Fibroblast of lung (primary cell): ENCODE results near the gene TREML4. TPM values are rescaled to one million over a fixed set of nuclear protein-coding genes. Genes with fewer than 3 reads are reported as not detected.
A peak's percentile ranks its signal among the peaks of the same experiment; 100 is the strongest.

Experiments
- DNase-seq, 2 donors: peaks; one replicate each; pipeline versions ENCODE4 v3.0.0 to v3.0.0-alpha.2; 2010; ENCODE audit warnings: low read depth in 2 of 2
- H2AFZ ChIP-seq: 2 replicates; pipeline ENCODE4 v1.5.1; 2012; ENCODE audit warnings: low read length, control low read depth, inconsistent platforms
- H3K27ac ChIP-seq: 2 replicates; pipeline ENCODE4 v1.5.1; 2011; ENCODE audit warnings: low read length, control low read depth; ENCODE audit not compliant: insufficient read depth
- H3K27me3 ChIP-seq: 2 replicates; pipeline ENCODE4 v1.5.1; 2011; ENCODE audit warnings: mild to moderate bottlenecking, low read length; ENCODE audit not compliant: control insufficient read depth, insufficient read depth
- H3K36me3 ChIP-seq: 2 replicates; pipeline ENCODE4 v1.5.1; 2011; ENCODE audit warnings: low read length; ENCODE audit not compliant: control insufficient read depth, insufficient read depth
- H3K4me1 ChIP-seq: 2 replicates; pipeline ENCODE4 v1.5.1; 2011; ENCODE audit warnings: low read length; ENCODE audit not compliant: control insufficient read depth, insufficient read depth; ENCODE audit errors: extremely low read depth
- H3K4me2 ChIP-seq: 2 replicates; pipeline ENCODE4 v1.5.1; 2011; ENCODE audit warnings: low read length, control low read depth; ENCODE audit not compliant: insufficient read depth; ENCODE audit errors: extremely low read depth
- H3K4me3 ChIP-seq, 4 experiments: fragments of 200-600 bp in 1 of 4; sonication (generic) in 1 of 4; replicated peaks in 1 of 4; 2 replicates each; pipeline ENCODE4 v1.5.1; 2011 to 2016; ENCODE audit warnings: low read length in 4 of 4, low read depth in 3 of 4, mild to moderate bottlenecking in 3 of 4, control low read depth in 2 of 4, inconsistent platforms in 1 of 4, mixed read lengths in 1 of 4; ENCODE audit not compliant: insufficient read depth in 1 of 4; ENCODE audit errors: control extremely low read depth in 1 of 4
- H3K79me2 ChIP-seq: 2 replicates; pipeline ENCODE4 v1.5.1; 2012; ENCODE audit warnings: mild to moderate bottlenecking, low read length, inconsistent platforms; ENCODE audit not compliant: control insufficient read depth, insufficient read depth
- H3K9ac ChIP-seq: 2 replicates; pipeline ENCODE4 v1.5.1; 2011; ENCODE audit warnings: mild to moderate bottlenecking, low read length, control low read depth; ENCODE audit not compliant: insufficient read depth
- H3K9me3 ChIP-seq: 2 replicates; pipeline ENCODE4 v1.5.1; 2012; ENCODE audit warnings: low read depth, low read length; ENCODE audit not compliant: control insufficient read depth, insufficient read depth
- H4K20me1 ChIP-seq: 2 replicates; pipeline ENCODE4 v1.5.1; 2011; ENCODE audit warnings: low read length; ENCODE audit not compliant: control insufficient read depth, insufficient read depth; ENCODE audit errors: extremely low read depth
- EZH2 ChIP-seq: IDR thresholded peaks from 2 replicates; pipeline ENCODE4 v1.5.1; 2012; ENCODE audit warnings: low read length, control low read depth, mild to moderate bottlenecking; ENCODE audit errors: missing control alignments
- polyA plus RNA-seq, 2 donors: library from polyadenylated mRNA; depleted of rRNA in 1 of 2; stranded (reverse) in 1 of 2; unstranded in 1 of 2; fragments of >200 nt; gene quantifications; 2 replicates each; pipeline ENCODE4 v1.2.1, GENCODE V29; 2011 to 2012; ENCODE audit warnings: missing spikeins in 1 of 2
- total RNA-seq: library from RNA; depleted of rRNA; stranded (reverse); fragments of >200 nt; gene quantifications from 2 replicates; pipeline ENCODE4 v1.2.1, GENCODE V29; 2014
- TF ChIP-seq, protein P1 (sequence below), 2 donors: IDR thresholded peaks in 1 of 2; conservative IDR thresholded peaks in 1 of 2; 1 replicate in 1 of 2; 2 replicates in 1 of 2; pipeline ENCODE4 v1.5.1; 2011 to 2012; ENCODE audit warnings: low read length in 2 of 2, control low read depth in 1 of 2, inconsistent platforms in 1 of 2, low read depth in 1 of 2, mild to moderate bottlenecking in 1 of 2

TREML4 gene
- total and polyA plus RNA-seq, 2 donors (not counting 1 experiment from before 2014, with no cell fraction given): not detected

DNA sequence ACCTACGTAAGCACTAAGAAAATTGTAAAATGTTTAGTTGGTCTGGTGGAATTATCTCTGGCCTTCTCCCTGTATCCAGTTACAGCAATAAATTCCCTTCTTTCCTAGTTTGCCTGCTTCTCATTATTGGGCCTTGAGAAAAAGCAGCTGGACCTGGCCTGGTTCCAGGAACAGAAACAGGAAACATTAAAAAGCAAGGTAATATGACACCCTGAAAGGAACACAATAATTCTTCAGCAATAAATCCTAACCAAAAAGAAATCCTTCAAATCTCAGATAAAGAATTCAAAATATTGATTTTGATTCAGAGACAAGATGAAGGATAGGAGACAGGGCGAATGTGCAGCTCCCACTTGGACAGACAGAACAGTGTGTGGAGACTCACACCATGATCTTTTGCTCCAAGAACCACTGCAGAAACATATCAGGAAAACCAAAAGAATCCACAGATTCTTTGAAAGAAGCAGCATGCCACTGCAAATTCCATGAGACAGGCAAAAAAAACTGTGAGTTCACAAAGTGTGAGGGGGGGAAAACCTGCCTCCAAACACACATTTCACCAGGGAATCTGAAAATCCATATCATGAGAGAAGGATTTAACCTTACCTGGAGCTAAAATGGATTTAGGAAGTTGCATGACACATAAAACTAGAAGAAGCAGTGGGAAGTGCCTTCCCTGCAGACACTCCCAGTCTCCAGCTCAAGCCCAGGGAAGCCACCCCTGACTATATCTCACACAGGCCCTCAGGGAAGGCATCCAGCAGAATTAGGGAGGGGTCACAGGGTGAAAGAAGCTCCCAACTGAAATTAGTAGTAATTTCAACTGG is 29.4 kb downstream of the TREML4 start:
- no peak overlapping the region for H2AFZ ChIP-seq
- H3K9me3 ChIP-seq: no peaks in the 10 kb centered on the region
- no peaks in the 10 kb centered on the region for H3K79me2 ChIP-seq
- H3K9ac ChIP-seq: no peak overlapping the region
- no peaks in the 10 kb centered on the region for H3K27me3 ChIP-seq
- H3K4me2 ChIP-seq: no peak overlapping the region
- H3K36me3 ChIP-seq: no peaks in the 10 kb centered on the region
- TF ChIP-seq, protein P1, sequence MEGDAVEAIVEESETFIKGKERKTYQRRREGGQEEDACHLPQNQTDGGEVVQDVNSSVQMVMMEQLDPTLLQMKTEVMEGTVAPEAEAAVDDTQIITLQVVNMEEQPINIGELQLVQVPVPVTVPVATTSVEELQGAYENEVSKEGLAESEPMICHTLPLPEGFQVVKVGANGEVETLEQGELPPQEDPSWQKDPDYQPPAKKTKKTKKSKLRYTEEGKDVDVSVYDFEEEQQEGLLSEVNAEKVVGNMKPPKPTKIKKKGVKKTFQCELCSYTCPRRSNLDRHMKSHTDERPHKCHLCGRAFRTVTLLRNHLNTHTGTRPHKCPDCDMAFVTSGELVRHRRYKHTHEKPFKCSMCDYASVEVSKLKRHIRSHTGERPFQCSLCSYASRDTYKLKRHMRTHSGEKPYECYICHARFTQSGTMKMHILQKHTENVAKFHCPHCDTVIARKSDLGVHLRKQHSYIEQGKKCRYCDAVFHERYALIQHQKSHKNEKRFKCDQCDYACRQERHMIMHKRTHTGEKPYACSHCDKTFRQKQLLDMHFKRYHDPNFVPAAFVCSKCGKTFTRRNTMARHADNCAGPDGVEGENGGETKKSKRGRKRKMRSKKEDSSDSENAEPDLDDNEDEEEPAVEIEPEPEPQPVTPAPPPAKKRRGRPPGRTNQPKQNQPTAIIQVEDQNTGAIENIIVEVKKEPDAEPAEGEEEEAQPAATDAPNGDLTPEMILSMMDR (conservative IDR thresholded peaks at IDR 0.05 in 1 of 2, IDR thresholded peaks at IDR 0.05 in 1 of 2; ENCODE audit: low read depth in 1 of 2, low read length in 2 of 2): no peak
- no peak for TF ChIP-seq EZH2
- H3K4me3 ChIP-seq: no peak overlapping the region
- no peaks in the 10 kb centered on the region for H3K4me1 ChIP-seq
- DNase-seq: peak; percentile 48 to 69
- no peak overlapping the region for H3K27ac ChIP-seq
- H4K20me1 ChIP-seq: no peaks in the 10 kb centered on the region

DNA sequence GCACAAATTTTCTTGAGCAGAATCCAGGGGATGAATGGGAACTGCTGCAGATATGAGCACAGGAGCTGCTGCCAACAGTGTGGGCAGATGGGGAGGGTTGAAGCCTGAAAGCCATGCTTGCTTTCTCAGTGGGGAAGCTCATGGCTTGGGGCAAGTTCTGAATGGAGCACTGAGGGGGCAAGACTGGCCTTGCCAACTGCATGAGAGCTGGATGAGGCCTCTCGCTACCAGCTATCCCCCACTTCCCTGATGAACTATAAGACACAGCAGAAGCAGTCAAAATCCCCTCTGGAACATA is 30.0 kb downstream of the TREML4 start:
- Histone ChIP-seq H3K9me3 (no peaks in the 10 kb centered on the region), H3K9ac (no peak overlapping the region), H3K4me2 (no peak overlapping the region), H3K79me2 (no peaks in the 10 kb centered on the region), H3K4me1 (no peaks in the 10 kb centered on the region), H3K27ac (no peak overlapping the region), H3K36me3 (no peaks in the 10 kb centered on the region), H4K20me1 (no peaks in the 10 kb centered on the region), H2AFZ (no peak overlapping the region), H3K27me3 (no peaks in the 10 kb centered on the region), H3K4me3 (no peak overlapping the region)
- DNase-seq: no peak
- TF ChIP-seq, protein P1 (conservative IDR thresholded peaks at IDR 0.05 in 1 of 2, IDR thresholded peaks at IDR 0.05 in 1 of 2; ENCODE audit: low read depth in 1 of 2, low read length in 2 of 2): no peak
- TF ChIP-seq EZH2: no peak

DNA sequence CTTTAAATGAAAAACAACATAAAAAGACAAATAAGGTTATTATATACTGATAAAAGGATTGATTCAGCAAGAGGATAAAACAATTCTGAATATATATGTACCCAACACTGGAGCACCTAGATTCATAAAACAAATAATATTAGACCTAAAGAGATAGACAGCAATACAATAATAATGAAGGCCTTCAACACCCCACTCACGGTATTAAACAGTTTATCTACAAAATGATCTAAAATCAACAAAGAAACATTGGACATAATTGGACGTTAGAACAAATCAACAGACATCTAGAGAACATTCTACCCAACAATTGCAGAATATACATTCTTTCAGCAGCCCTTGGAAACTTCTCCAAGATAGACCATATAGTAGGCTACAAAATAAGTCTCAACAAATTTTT is 34.3 kb downstream of the TREML4 start:
- Histone ChIP-seq H3K9ac (no peak overlapping the region), H3K4me1 (no peaks in the 10 kb centered on the region), H3K4me2 (no peak overlapping the region), H3K36me3 (no peaks in the 10 kb centered on the region), H2AFZ (no peak overlapping the region), H3K9me3 (no peaks in the 10 kb centered on the region), H4K20me1 (no peaks in the 10 kb centered on the region), H3K27me3 (no peaks in the 10 kb centered on the region), H3K79me2 (no peaks in the 10 kb centered on the region), H3K4me3 (no peak overlapping the region), H3K27ac (no peak overlapping the region)
- TF ChIP-seq, protein P1 (conservative IDR thresholded peaks at IDR 0.05 in 1 of 2, IDR thresholded peaks at IDR 0.05 in 1 of 2; ENCODE audit: low read depth in 1 of 2, low read length in 2 of 2): no peak
- TF ChIP-seq EZH2: no peak
- DNase-seq: no peak
